HL-60 (cell line): ENCODE measurements around the gene GNPTAB.
A peak's percentile ranks its signal among the peaks of the same experiment; 100 is the strongest.

Source experiments
- DNase-seq, 2 experiments: peaks; one replicate each; pipeline ENCODE4 v3.0.0-alpha.2; 2010 to 2020; ENCODE audit warnings: low read depth in 1 of 2, low spot score in 1 of 2
- H3K27ac ChIP-seq: fragments of 250-450 bp; sonication (Bioruptor Pico); replicated peaks from 2 replicates; pipeline ENCODE4 v1.5.1; 2020; ENCODE audit warnings: mild to moderate bottlenecking, moderate library complexity
- H3K27me3 ChIP-seq: fragments of 250-450 bp; sonication (Bioruptor Pico); 2 replicates; pipeline ENCODE4 v1.5.1; 2021; ENCODE audit warnings: mild to moderate bottlenecking, moderate library complexity; ENCODE audit not compliant: insufficient read depth, poor library complexity, severe bottlenecking
- H3K4me3 ChIP-seq: replicated peaks from 2 replicates; pipeline ENCODE4 v1.5.1; 2011; ENCODE audit warnings: mild to moderate bottlenecking, control low read depth, low read length; ENCODE audit not compliant: insufficient read depth
- GABPA ChIP-seq: IDR thresholded peaks from 2 replicates; pipeline ENCODE4 v1.6.1; 2012; ENCODE audit warnings: low read depth
- POLR2AphosphoS5 ChIP-seq: IDR thresholded peaks from 2 replicates; pipeline ENCODE4 v1.6.1; 2012; ENCODE audit warnings: low read depth
- SPI1 ChIP-seq: IDR thresholded peaks from 2 replicates; pipeline ENCODE4 v1.6.1; 2012; ENCODE audit warnings: low read depth, mild to moderate bottlenecking, borderline replicate concordance
- TF ChIP-seq, protein P1 (sequence below): IDR thresholded peaks from one replicate; pipeline ENCODE4 v1.5.1; 2011; ENCODE audit warnings: low read length, control low read depth, inconsistent platforms; ENCODE audit not compliant: insufficient read depth
- TF ChIP-seq, protein P2 (sequence below): IDR thresholded peaks from 2 replicates; pipeline ENCODE4 v1.6.1; 2012; ENCODE audit warnings: low read depth; ENCODE audit not compliant: insufficient replicate concordance

The GNPTAB gene

DNA sequence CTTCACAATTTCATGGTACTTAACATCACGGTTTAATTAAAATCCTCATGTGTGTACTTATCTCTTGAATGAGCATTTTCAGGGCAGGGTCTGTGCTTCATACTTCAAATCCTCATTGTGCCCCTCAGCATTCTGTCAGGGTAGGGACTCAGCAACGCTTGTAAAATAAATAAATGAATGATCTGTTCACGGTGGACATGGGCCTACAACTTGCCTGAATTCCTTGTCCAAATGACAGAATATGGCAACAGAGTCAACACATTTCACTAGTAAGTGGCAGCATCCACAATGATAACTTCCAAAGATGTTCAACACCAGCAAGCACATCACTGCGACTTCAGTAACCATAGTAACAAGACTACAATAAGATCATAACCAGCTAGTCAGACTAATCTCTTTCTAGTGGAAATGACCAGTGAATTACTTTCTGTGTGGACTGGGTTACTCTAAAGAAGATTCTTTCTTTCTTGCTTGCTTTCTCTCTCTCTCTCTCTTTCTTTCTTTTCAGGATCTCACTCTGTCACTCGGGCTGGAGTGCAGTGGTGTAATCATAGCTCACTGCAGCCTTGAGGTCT is 14.5 kb upstream of the GNPTAB start:
- Histone ChIP-seq H3K4me3 (no peak overlapping the region), H3K27ac (no peak overlapping the region), H3K27me3 (no peaks in the 10 kb centered on the region)
- TF ChIP-seq, protein P1, sequence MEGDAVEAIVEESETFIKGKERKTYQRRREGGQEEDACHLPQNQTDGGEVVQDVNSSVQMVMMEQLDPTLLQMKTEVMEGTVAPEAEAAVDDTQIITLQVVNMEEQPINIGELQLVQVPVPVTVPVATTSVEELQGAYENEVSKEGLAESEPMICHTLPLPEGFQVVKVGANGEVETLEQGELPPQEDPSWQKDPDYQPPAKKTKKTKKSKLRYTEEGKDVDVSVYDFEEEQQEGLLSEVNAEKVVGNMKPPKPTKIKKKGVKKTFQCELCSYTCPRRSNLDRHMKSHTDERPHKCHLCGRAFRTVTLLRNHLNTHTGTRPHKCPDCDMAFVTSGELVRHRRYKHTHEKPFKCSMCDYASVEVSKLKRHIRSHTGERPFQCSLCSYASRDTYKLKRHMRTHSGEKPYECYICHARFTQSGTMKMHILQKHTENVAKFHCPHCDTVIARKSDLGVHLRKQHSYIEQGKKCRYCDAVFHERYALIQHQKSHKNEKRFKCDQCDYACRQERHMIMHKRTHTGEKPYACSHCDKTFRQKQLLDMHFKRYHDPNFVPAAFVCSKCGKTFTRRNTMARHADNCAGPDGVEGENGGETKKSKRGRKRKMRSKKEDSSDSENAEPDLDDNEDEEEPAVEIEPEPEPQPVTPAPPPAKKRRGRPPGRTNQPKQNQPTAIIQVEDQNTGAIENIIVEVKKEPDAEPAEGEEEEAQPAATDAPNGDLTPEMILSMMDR: no peak
- TF ChIP-seq SPI1 (no peak), POLR2AphosphoS5 (no peak), GABPA (no peak)
- TF ChIP-seq, protein P2, sequence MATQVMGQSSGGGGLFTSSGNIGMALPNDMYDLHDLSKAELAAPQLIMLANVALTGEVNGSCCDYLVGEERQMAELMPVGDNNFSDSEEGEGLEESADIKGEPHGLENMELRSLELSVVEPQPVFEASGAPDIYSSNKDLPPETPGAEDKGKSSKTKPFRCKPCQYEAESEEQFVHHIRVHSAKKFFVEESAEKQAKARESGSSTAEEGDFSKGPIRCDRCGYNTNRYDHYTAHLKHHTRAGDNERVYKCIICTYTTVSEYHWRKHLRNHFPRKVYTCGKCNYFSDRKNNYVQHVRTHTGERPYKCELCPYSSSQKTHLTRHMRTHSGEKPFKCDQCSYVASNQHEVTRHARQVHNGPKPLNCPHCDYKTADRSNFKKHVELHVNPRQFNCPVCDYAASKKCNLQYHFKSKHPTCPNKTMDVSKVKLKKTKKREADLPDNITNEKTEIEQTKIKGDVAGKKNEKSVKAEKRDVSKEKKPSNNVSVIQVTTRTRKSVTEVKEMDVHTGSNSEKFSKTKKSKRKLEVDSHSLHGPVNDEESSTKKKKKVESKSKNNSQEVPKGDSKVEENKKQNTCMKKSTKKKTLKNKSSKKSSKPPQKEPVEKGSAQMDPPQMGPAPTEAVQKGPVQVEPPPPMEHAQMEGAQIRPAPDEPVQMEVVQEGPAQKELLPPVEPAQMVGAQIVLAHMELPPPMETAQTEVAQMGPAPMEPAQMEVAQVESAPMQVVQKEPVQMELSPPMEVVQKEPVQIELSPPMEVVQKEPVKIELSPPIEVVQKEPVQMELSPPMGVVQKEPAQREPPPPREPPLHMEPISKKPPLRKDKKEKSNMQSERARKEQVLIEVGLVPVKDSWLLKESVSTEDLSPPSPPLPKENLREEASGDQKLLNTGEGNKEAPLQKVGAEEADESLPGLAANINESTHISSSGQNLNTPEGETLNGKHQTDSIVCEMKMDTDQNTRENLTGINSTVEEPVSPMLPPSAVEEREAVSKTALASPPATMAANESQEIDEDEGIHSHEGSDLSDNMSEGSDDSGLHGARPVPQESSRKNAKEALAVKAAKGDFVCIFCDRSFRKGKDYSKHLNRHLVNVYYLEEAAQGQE: no peak
- no peak for DNase-seq

DNA sequence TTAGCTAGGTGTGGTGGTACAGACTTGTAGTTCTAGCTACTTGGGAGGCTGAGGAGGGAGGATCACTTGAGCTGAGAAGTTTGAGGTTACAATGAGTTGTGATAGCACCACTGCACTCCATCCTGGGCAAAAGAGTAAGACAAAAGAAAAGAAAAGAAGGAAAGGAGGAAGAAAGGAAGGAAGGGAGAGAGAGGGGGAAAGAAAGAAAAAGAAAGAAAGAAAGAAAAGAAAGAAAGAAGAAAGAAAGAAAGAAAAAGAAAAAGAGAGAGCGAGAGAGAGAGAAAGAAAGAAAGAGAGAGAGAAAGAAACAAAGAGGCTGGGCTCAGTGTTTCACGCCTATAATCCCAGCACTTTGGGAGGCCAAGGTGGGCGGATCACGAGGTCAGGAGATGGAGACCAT is 10.3 kb upstream of the GNPTAB start:
- H3K27me3 ChIP-seq: no peaks in the 10 kb centered on the region

DNA sequence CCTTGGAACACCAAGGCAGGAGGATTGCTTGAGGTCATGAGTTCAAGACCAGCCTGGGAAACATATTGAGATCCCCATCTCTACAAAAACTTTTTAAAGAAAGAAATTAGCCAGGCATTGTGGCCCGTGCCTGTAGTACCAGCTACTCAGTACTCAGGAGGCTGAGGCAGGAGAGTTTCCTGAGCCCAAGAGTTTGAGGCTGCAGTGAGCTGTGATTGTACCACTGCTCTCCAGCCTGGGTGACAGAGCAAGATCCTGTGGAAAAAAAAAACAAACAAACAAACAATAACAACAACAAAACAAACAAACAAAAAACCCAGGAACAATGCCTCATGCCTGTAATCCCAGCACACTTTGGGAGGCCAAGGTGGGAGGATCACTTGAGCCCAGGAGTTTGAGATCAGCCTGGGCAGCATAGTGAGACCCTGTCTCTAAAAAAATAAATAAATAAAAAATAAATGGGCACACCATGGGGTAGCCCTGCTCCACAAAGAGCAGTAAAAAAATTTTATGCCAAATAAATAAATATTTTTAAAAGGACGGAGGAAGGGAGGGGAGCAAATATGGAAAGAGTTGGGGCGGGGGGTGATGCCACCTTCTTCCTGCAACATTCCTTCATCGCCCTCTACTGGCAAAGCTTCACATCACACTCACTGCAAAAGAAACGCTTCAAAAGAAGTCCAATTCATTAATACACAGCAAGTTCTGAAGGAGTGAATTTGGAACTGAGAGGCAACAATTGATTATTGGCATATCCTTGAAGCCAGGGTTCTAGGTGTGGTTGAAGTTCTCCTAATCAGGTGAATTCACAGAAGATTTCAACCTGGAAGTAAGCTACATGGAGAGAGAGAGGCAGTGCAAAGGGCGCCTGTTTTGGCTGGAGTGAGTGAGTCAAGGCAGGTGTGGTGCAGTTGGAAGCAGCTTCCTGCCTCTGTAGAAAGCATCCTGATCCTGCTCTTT is 8.8 kb upstream of the GNPTAB start:
- peak in 1 of 2 experiments; percentile 62 for DNase-seq
- no peak overlapping the region for H3K4me3 ChIP-seq
- H3K27ac ChIP-seq: no peak overlapping the region
- no peak for TF ChIP-seq SPI1
- TF ChIP-seq, protein P1: peak; percentile 74
- TF ChIP-seq, protein P2: no peak
- no peaks in the 10 kb centered on the region for H3K27me3 ChIP-seq

More for the DNA sequence above, 10.3 kb upstream of the GNPTAB start:
- Histone ChIP-seq H3K4me3 (no peak overlapping the region), H3K27ac (no peak overlapping the region)
- TF ChIP-seq SPI1 (no peak), GABPA (no peak), POLR2AphosphoS5 (no peak)
- TF ChIP-seq, protein P2: no peak
- TF ChIP-seq, protein P1: no peak
- DNase-seq: no peak
